ENCODE results near the gene PEX26. TPM values are rescaled to one million over a fixed set of nuclear protein-coding genes. Genes with fewer than 3 reads are reported as not detected.

PEX26 gene
- total and polyA plus RNA-seq, 2 of the 13 experiments (the other 11 are each of a cell fraction or from before 2014, with no cell fraction given), result 10.6 to 25.1 TPM

- TF ChIP-seq, protein P1, sequence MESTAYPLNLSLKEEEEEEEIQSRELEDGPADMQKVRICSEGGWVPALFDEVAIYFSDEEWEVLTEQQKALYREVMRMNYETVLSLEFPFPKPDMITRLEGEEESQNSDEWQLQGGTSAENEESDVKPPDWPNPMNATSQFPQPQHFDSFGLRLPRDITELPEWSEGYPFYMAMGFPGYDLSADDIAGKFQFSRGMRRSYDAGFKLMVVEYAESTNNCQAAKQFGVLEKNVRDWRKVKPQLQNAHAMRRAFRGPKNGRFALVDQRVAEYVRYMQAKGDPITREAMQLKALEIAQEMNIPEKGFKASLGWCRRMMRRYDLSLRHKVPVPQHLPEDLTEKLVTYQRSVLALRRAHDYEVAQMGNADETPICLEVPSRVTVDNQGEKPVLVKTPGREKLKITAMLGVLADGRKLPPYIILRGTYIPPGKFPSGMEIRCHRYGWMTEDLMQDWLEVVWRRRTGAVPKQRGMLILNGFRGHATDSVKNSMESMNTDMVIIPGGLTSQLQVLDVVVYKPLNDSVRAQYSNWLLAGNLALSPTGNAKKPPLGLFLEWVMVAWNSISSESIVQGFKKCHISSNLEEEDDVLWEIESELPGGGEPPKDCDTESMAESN (CRISPR knock-in tag; conservative IDR thresholded peaks at IDR 0.05), result no peak
- TF ChIP-seq MED8 (CRISPR knock-in tag; IDR thresholded peaks at IDR 0.05; ENCODE audit: insufficient replicate concordance), result peak; percentile 95
- TF ChIP-seq MTF2 (CRISPR knock-in tag; IDR thresholded peaks at IDR 0.05; ENCODE audit: borderline replicate concordance), result no peak
- TF ChIP-seq TMF1 (CRISPR knock-in tag; IDR thresholded peaks at IDR 0.05; ENCODE audit: low read depth), result no peak
- TF ChIP-seq POLR2A (IDR thresholded peaks at IDR 0.05; ENCODE audit: insufficient read depth in 1 of 2, low read depth in 2 of 2, low read length in 2 of 2), result peak; percentile 96 to 99
- no peak for TF ChIP-seq AGO1 (IDR thresholded peaks at IDR 0.05; ENCODE audit: low read depth, low read length, poor library complexity, severe bottlenecking)
- TF ChIP-seq ZBTB7A (CRISPR knock-in tag; IDR thresholded peaks at IDR 0.05), result peak; percentile 99
- TF ChIP-seq, protein P2, sequence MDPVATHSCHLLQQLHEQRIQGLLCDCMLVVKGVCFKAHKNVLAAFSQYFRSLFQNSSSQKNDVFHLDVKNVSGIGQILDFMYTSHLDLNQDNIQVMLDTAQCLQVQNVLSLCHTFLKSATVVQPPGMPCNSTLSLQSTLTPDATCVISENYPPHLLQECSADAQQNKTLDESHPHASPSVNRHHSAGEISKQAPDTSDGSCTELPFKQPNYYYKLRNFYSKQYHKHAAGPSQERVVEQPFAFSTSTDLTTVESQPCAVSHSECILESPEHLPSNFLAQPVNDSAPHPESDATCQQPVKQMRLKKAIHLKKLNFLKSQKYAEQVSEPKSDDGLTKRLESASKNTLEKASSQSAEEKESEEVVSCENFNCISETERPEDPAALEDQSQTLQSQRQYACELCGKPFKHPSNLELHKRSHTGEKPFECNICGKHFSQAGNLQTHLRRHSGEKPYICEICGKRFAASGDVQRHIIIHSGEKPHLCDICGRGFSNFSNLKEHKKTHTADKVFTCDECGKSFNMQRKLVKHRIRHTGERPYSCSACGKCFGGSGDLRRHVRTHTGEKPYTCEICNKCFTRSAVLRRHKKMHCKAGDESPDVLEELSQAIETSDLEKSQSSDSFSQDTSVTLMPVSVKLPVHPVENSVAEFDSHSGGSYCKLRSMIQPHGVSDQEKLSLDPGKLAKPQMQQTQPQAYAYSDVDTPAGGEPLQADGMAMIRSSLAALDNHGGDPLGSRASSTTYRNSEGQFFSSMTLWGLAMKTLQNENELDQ (CRISPR knock-in tag; IDR thresholded peaks at IDR 0.05; ENCODE audit: borderline replicate concordance), result no peak
- no peak for TF ChIP-seq CEBPB (IDR thresholded peaks at IDR 0.05; ENCODE audit: borderline replicate concordance, low read depth, low read length)
- TF ChIP-seq ZNF280D (CRISPR knock-in tag; IDR thresholded peaks at IDR 0.05), result peak; percentile 91; the same call in 1 of the 2 replicates
- TF ChIP-seq ZNF556 (CRISPR knock-in tag; IDR thresholded peaks at IDR 0.05; ENCODE audit: borderline replicate concordance), result peak; percentile 91
- TF ChIP-seq, protein P3, sequence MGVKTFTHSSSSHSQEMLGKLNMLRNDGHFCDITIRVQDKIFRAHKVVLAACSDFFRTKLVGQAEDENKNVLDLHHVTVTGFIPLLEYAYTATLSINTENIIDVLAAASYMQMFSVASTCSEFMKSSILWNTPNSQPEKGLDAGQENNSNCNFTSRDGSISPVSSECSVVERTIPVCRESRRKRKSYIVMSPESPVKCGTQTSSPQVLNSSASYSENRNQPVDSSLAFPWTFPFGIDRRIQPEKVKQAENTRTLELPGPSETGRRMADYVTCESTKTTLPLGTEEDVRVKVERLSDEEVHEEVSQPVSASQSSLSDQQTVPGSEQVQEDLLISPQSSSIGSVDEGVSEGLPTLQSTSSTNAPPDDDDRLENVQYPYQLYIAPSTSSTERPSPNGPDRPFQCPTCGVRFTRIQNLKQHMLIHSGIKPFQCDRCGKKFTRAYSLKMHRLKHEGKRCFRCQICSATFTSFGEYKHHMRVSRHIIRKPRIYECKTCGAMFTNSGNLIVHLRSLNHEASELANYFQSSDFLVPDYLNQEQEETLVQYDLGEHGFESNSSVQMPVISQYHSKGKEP (CRISPR knock-in tag; IDR thresholded peaks at IDR 0.05), result no peak
- TF ChIP-seq GABPB1 (CRISPR knock-in tag; IDR thresholded peaks at IDR 0.05), result peak; percentile 40; the same call in 1 of the 2 replicates
- TF ChIP-seq NFKB2 (CRISPR knock-in tag; IDR thresholded peaks at IDR 0.05; ENCODE audit: borderline replicate concordance), result peak; percentile 60; the same call in 1 of the 2 replicates
- TF ChIP-seq ZNF337 (CRISPR knock-in tag; IDR thresholded peaks at IDR 0.05; ENCODE audit: borderline replicate concordance, low read depth), result peak; percentile 59; the same call in 1 of the 2 replicates
- TF ChIP-seq KDM5A (IDR thresholded peaks at IDR 0.05; ENCODE audit: borderline replicate concordance, low read length), result no peak; the same call in 1 of the 2 replicates
- peak; percentile 85; the same call in 1 of the 2 replicates for TF ChIP-seq NCOR1 (IDR thresholded peaks at IDR 0.05; ENCODE audit: borderline replicate concordance, low read length)
- 0 out of 2 replicates have a peak, but pooled peaks have one; percentile 60 for TF ChIP-seq REL (CRISPR knock-in tag; conservative IDR thresholded peaks at IDR 0.05)
- TF ChIP-seq AKAP8 (CRISPR knock-in tag; IDR thresholded peaks at IDR 0.05), result peak; percentile 73; the same call in 1 of the 2 replicates
These were observed 70.6 kb downstream of the PEX26 start (continued) for GRCh38 chr22:18148293-18148965.
